ENCODE measurements around the gene ZCCHC14. TPM values are rescaled to one million over a fixed set of nuclear protein-coding genes. Genes with fewer than 3 reads are reported as not detected.

Gene ZCCHC14
- total and polyA plus RNA-seq, 2 of the 13 experiments (the other 11 are each of a cell fraction or from before 2014, with no cell fraction given): 12.4 to 12.5 TPM

DNA sequence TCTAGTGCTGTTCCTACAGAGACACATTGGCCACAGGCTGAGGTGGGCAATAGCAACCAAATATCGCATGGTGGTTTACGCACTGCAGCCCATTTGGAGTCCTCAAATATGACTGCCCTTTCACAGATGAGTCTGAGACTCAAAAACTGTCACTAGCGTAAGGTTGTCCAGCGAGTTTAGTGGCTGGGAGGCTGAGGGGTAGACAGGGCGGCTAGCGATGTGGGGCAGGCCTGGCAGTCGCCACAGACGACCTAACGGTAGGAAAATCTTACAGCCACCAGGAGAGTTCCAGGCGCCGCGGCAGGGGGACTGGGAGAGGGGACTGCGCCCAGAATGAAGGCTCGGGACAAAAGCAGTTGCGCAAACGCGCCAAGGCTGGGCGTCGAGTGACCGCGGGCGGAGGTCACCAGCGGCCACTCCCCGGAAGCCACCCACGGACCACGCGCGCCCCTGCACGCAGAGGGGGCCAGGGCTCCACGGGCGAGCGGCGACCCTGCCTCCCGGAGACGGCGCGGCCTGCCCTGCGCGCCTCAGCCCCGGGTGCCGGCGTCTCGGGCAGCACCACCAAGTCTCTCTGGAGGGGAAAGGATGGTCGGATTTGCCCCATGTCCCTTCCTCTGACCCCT is 101.4 kb downstream of the ZCCHC14 start (continued):
- TF ChIP-seq, protein P1, sequence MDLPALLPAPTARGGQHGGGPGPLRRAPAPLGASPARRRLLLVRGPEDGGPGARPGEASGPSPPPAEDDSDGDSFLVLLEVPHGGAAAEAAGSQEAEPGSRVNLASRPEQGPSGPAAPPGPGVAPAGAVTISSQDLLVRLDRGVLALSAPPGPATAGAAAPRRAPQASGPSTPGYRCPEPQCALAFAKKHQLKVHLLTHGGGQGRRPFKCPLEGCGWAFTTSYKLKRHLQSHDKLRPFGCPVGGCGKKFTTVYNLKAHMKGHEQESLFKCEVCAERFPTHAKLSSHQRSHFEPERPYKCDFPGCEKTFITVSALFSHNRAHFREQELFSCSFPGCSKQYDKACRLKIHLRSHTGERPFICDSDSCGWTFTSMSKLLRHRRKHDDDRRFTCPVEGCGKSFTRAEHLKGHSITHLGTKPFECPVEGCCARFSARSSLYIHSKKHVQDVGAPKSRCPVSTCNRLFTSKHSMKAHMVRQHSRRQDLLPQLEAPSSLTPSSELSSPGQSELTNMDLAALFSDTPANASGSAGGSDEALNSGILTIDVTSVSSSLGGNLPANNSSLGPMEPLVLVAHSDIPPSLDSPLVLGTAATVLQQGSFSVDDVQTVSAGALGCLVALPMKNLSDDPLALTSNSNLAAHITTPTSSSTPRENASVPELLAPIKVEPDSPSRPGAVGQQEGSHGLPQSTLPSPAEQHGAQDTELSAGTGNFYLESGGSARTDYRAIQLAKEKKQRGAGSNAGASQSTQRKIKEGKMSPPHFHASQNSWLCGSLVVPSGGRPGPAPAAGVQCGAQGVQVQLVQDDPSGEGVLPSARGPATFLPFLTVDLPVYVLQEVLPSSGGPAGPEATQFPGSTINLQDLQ (CRISPR knock-in tag; IDR thresholded peaks at IDR 0.05): peak; percentile 64; the same call in 1 of the 2 replicates
- TF ChIP-seq ZBTB20 (CRISPR knock-in tag; IDR thresholded peaks at IDR 0.05; ENCODE audit: borderline replicate concordance, low read depth): no peak
- peak; percentile 21; the same call in 1 of the 2 replicates for TF ChIP-seq ZNF343 (CRISPR knock-in tag; IDR thresholded peaks at IDR 0.05)
- peak; percentile 14; the same call in 1 of the 2 replicates for TF ChIP-seq ARID2 (CRISPR knock-in tag; IDR thresholded peaks at IDR 0.05; ENCODE audit: borderline replicate concordance)
- 0 out of 2 replicates have a peak, but pooled peaks have one; percentile 26 for TF ChIP-seq ZFYVE20 (CRISPR knock-in tag; IDR thresholded peaks at IDR 0.05; ENCODE audit: borderline replicate concordance, low read depth)
- 0 out of 2 replicates have a peak, but pooled peaks have one; percentile 7 for TF ChIP-seq NFATC3 (CRISPR knock-in tag; IDR thresholded peaks at IDR 0.05)
- TF ChIP-seq ZSCAN25 (CRISPR knock-in tag; IDR thresholded peaks at IDR 0.05): peak; percentile 75; the same call in 1 of the 2 replicates
- TF ChIP-seq ZNF746 (CRISPR knock-in tag; IDR thresholded peaks at IDR 0.05): 0 out of 2 replicates have a peak, but pooled peaks have one; percentile 18
- TF ChIP-seq, protein P2, sequence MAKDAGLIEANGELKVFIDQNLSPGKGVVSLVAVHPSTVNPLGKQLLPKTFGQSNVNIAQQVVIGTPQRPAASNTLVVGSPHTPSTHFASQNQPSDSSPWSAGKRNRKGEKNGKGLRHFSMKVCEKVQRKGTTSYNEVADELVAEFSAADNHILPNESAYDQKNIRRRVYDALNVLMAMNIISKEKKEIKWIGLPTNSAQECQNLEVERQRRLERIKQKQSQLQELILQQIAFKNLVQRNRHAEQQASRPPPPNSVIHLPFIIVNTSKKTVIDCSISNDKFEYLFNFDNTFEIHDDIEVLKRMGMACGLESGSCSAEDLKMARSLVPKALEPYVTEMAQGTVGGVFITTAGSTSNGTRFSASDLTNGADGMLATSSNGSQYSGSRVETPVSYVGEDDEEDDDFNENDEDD (CRISPR knock-in tag; IDR thresholded peaks at IDR 0.05; ENCODE audit: borderline replicate concordance): peak; percentile 72; the same call in 1 of the 2 replicates
- TF ChIP-seq TMF1 (CRISPR knock-in tag; IDR thresholded peaks at IDR 0.05; ENCODE audit: low read depth): 0 out of 2 replicates have a peak, but pooled peaks have one; percentile 22
- TF ChIP-seq RORA (CRISPR knock-in tag; IDR thresholded peaks at IDR 0.05): no peak; the same call in 1 of the 2 replicates
- TF ChIP-seq KDM5B (CRISPR knock-in tag; IDR thresholded peaks at IDR 0.05; ENCODE audit: borderline replicate concordance): peak; percentile 97; the same call in 1 of the 2 replicates
- TF ChIP-seq MED1 (CRISPR knock-in tag; IDR thresholded peaks at IDR 0.05): peak; percentile 9; the same call in 1 of the 2 replicates
- peak; percentile 89 for TF ChIP-seq HNRNPLL (IDR thresholded peaks at IDR 0.05; ENCODE audit: low read depth, low read length, poor library complexity, severe bottlenecking)
- 0 out of 2 replicates have a peak, but pooled peaks have one; percentile 73 for TF ChIP-seq IRX3 (CRISPR knock-in tag; IDR thresholded peaks at IDR 0.05; ENCODE audit: borderline replicate concordance, low read depth)
- TF ChIP-seq SIN3A (IDR thresholded peaks at IDR 0.05; ENCODE audit: borderline replicate concordance, low read depth, low read length): 0 out of 2 replicates have a peak, but pooled peaks have one; percentile 13
- TF ChIP-seq ZNF777 (CRISPR knock-in tag; IDR thresholded peaks at IDR 0.05): 0 out of 2 replicates have a peak, but pooled peaks have one; percentile 16
- TF ChIP-seq, protein P3, sequence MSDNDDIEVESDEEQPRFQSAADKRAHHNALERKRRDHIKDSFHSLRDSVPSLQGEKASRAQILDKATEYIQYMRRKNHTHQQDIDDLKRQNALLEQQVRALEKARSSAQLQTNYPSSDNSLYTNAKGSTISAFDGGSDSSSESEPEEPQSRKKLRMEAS (IDR thresholded peaks at IDR 0.05): peak; percentile 53; the same call in 1 of the 2 replicates
- peak; percentile 15; the same call in 1 of the 2 replicates for TF ChIP-seq AHR (CRISPR knock-in tag; IDR thresholded peaks at IDR 0.05)

Measured in HepG2 (cell line).